Measurements from ENCODE around the gene ANHX. TPM values are rescaled to one million over a fixed set of nuclear protein-coding genes. Genes with fewer than 3 reads are reported as not detected.

ANHX gene
- total and polyA plus RNA-seq, 2 of the 13 experiments (the other 11 are each of a cell fraction or from before 2014, with no cell fraction given), result not detected

GRCh38 chr12:133174901-133175300 is 60.8 kb downstream of the ANHX start:
- WGBS (ENCODE audit: low lambda C conversion rate), result 4% methylated on average over 1 of the region's 1 CpG
- H3K9me3 ChIP-seq (ENCODE audit: low read length), result peaks cover 91% of the 10 kb centered on the region
- no peaks in the 10 kb centered on the region for H3K27me3 ChIP-seq (ENCODE audit: control insufficient read depth in 1 of 2, insufficient read depth in 2 of 2, low read length in 2 of 2)
- no peaks in the 10 kb centered on the region for H3K36me3 ChIP-seq (replicated peaks in 1 of 2; ENCODE audit: control insufficient read depth in 1 of 2, insufficient read depth in 2 of 2, low read length in 2 of 2)
- no peak overlapping the region for H3K27ac ChIP-seq (ENCODE audit: extremely low read length, insufficient read depth, low read length)
- H3K4me2 ChIP-seq (ENCODE audit: low read depth, low read length), result no peak overlapping the region
- no peaks in the 10 kb centered on the region for H4K20me1 ChIP-seq (ENCODE audit: insufficient read depth, low read length)
- no peak for DNase-seq (ENCODE audit: low spot score)
- no peak for ATAC-seq
- H3K79me2 ChIP-seq (ENCODE audit: insufficient read depth, low read length), result no peaks in the 10 kb centered on the region
- intact Hi-C loops (cut with micrococcal nuclease; ENCODE audit: unreplicated experiment), result no loop called here
- CTCF ChIA-PET (ENCODE audit: low intra/inter-chr PET ratio, low total read pairs), result no interaction called here
- in situ Hi-C loops (cut with HindIII; ENCODE audit: extremely low pct_ligation_motif_present, low pct_unique_long_range_greater_than_20kb), result no loop called here
- H3K4me3 ChIP-seq (replicated peaks in 1 of 3; ENCODE audit: insufficient read depth in 1 of 3, low read depth in 2 of 3, low read length in 3 of 3), result no peak overlapping the region
- FAIRE-seq, result no peak
- H3K4me1 ChIP-seq (ENCODE audit: insufficient read depth, low read length), result no peaks in the 10 kb centered on the region
- no peak overlapping the region for H2AFZ ChIP-seq (ENCODE audit: low read length)
- BruUV-seq (replicated peaks), result no TSS peak
- no peak overlapping the region for H3K9ac ChIP-seq (ENCODE audit: insufficient read depth, low read depth, low read length)
- POLR2A ChIA-PET, result no interaction called here
- TF ChIP-seq FOXP1 (IDR thresholded peaks at IDR 0.05), result no peak
- no peak for TF ChIP-seq FOXP1 (CRISPR knock-in tag; IDR thresholded peaks at IDR 0.05)
- no peak for TF ChIP-seq ZNF619 (CRISPR knock-in tag; IDR thresholded peaks at IDR 0.05)
- no peak for TF ChIP-seq ZNF460 (CRISPR knock-in tag; IDR thresholded peaks at IDR 0.05; ENCODE audit: borderline replicate concordance)
- no peak for TF ChIP-seq ZNF576 (CRISPR knock-in tag; IDR thresholded peaks at IDR 0.05)
- TF ChIP-seq HOXA7 (CRISPR knock-in tag; IDR thresholded peaks at IDR 0.05), result no peak
- TF ChIP-seq, protein P1, sequence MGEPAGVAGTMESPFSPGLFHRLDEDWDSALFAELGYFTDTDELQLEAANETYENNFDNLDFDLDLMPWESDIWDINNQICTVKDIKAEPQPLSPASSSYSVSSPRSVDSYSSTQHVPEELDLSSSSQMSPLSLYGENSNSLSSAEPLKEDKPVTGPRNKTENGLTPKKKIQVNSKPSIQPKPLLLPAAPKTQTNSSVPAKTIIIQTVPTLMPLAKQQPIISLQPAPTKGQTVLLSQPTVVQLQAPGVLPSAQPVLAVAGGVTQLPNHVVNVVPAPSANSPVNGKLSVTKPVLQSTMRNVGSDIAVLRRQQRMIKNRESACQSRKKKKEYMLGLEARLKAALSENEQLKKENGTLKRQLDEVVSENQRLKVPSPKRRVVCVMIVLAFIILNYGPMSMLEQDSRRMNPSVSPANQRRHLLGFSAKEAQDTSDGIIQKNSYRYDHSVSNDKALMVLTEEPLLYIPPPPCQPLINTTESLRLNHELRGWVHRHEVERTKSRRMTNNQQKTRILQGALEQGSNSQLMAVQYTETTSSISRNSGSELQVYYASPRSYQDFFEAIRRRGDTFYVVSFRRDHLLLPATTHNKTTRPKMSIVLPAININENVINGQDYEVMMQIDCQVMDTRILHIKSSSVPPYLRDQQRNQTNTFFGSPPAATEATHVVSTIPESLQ (CRISPR knock-in tag; conservative IDR thresholded peaks at IDR 0.05), result no peak
- TF ChIP-seq ZNF34 (CRISPR knock-in tag; IDR thresholded peaks at IDR 0.05; ENCODE audit: borderline replicate concordance), result no peak

- no peak overlapping the region for H3K4me2 ChIP-seq (ENCODE audit: low read depth, low read length)
- no peaks in the 10 kb centered on the region for H4K20me1 ChIP-seq (ENCODE audit: insufficient read depth, low read length)
- intact Hi-C loops (cut with micrococcal nuclease; ENCODE audit: unreplicated experiment) (no loop called here), in situ Hi-C loops (cut with HindIII; ENCODE audit: extremely low pct_ligation_motif_present, low pct_unique_long_range_greater_than_20kb) (no loop called here)
- FAIRE-seq (no peak), DNase-seq (ENCODE audit: low spot score) (no peak), ATAC-seq (no peak)
- no TSS peak for BruUV-seq (replicated peaks)
- ChIA-PET CTCF (ENCODE audit: low intra/inter-chr PET ratio, low total read pairs) (no interaction called here), POLR2A (no interaction called here)
- H3K36me3 ChIP-seq (replicated peaks in 1 of 2; ENCODE audit: control insufficient read depth in 1 of 2, insufficient read depth in 2 of 2, low read length in 2 of 2), result no peaks in the 10 kb centered on the region
- no peaks in the 10 kb centered on the region for H3K4me1 ChIP-seq (ENCODE audit: insufficient read depth, low read length)
- no peak overlapping the region for H3K4me3 ChIP-seq (replicated peaks in 1 of 3; ENCODE audit: insufficient read depth in 1 of 3, low read depth in 2 of 3, low read length in 3 of 3)
- H3K79me2 ChIP-seq (ENCODE audit: insufficient read depth, low read length), result no peaks in the 10 kb centered on the region
- no peak overlapping the region for H3K27ac ChIP-seq (ENCODE audit: extremely low read length, insufficient read depth, low read length)
- WGBS (ENCODE audit: low lambda C conversion rate), result 0% methylated on average over 1 of the region's 1 CpG
- H2AFZ ChIP-seq (ENCODE audit: low read length), result no peak overlapping the region
- no peaks in the 10 kb centered on the region for H3K27me3 ChIP-seq (ENCODE audit: control insufficient read depth in 1 of 2, insufficient read depth in 2 of 2, low read length in 2 of 2)
- H3K9me3 ChIP-seq (ENCODE audit: low read length), result peaks cover 91% of the 10 kb centered on the region
- no peak overlapping the region for H3K9ac ChIP-seq (ENCODE audit: insufficient read depth, low read depth, low read length)
- no peak for TF ChIP-seq ZFY (CRISPR knock-in tag; IDR thresholded peaks at IDR 0.05)
- TF ChIP-seq PCBP1 (IDR thresholded peaks at IDR 0.05; ENCODE audit: borderline replicate concordance, low read depth, low read length), result no peak
- TF ChIP-seq MATR3 (CRISPR knock-in tag; IDR thresholded peaks at IDR 0.05), result no peak
- TF ChIP-seq, protein P2, sequence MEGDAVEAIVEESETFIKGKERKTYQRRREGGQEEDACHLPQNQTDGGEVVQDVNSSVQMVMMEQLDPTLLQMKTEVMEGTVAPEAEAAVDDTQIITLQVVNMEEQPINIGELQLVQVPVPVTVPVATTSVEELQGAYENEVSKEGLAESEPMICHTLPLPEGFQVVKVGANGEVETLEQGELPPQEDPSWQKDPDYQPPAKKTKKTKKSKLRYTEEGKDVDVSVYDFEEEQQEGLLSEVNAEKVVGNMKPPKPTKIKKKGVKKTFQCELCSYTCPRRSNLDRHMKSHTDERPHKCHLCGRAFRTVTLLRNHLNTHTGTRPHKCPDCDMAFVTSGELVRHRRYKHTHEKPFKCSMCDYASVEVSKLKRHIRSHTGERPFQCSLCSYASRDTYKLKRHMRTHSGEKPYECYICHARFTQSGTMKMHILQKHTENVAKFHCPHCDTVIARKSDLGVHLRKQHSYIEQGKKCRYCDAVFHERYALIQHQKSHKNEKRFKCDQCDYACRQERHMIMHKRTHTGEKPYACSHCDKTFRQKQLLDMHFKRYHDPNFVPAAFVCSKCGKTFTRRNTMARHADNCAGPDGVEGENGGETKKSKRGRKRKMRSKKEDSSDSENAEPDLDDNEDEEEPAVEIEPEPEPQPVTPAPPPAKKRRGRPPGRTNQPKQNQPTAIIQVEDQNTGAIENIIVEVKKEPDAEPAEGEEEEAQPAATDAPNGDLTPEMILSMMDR (CRISPR knock-in tag; IDR thresholded peaks at IDR 0.05), result no peak
- TF ChIP-seq, protein P3, sequence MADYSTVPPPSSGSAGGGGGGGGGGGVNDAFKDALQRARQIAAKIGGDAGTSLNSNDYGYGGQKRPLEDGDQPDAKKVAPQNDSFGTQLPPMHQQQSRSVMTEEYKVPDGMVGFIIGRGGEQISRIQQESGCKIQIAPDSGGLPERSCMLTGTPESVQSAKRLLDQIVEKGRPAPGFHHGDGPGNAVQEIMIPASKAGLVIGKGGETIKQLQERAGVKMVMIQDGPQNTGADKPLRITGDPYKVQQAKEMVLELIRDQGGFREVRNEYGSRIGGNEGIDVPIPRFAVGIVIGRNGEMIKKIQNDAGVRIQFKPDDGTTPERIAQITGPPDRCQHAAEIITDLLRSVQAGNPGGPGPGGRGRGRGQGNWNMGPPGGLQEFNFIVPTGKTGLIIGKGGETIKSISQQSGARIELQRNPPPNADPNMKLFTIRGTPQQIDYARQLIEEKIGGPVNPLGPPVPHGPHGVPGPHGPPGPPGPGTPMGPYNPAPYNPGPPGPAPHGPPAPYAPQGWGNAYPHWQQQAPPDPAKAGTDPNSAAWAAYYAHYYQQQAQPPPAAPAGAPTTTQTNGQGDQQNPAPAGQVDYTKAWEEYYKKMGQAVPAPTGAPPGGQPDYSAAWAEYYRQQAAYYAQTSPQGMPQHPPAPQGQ (CRISPR knock-in tag; IDR thresholded peaks at IDR 0.05; ENCODE audit: borderline replicate concordance), result no peak
- TF ChIP-seq ZBTB38 (CRISPR knock-in tag; IDR thresholded peaks at IDR 0.05), result no peak
- no peak for TF ChIP-seq JUN (CRISPR knock-in tag; IDR thresholded peaks at IDR 0.05)
These were observed 63.2 kb downstream of the ANHX start for GRCh38 chr12:133172491-133172890.
